GM12875 (cell line): Measurements from ENCODE around the gene COG3.

ENCODE experiments used
- H3K4me3 ChIP-seq: one replicate; pipeline ENCODE4 v1.5.1; 2011; ENCODE audit warnings: low read depth, low read length, control low read depth
- TF ChIP-seq, protein P1 (sequence below): IDR thresholded peaks from 2 replicates; pipeline ENCODE4 v1.5.1; 2011; ENCODE audit warnings: low read depth, mild to moderate bottlenecking, control low read depth, inconsistent platforms, low read length, moderate library complexity, borderline replicate concordance; ENCODE audit not compliant: insufficient read depth

Gene COG3

DNA sequence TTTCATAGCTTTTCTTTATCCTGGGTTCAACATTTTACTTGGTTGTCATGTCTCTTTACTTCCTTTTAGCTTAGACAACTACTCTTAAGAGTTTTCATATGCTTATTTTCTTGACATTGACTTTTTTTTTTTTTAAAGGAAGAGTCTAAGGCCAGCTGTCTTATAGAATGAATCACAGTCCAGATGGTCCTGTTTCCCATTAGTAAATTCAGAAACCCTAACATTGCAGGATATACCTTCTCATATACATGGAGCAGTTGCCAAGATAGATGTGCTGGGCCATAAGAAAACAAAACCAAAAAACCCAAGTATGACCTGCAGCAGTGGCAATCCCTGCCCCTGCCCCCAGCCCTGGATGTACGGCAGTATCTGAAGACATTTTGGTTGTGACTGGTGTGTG is 72.8 kb downstream of the COG3 start:
- TF ChIP-seq, protein P1, sequence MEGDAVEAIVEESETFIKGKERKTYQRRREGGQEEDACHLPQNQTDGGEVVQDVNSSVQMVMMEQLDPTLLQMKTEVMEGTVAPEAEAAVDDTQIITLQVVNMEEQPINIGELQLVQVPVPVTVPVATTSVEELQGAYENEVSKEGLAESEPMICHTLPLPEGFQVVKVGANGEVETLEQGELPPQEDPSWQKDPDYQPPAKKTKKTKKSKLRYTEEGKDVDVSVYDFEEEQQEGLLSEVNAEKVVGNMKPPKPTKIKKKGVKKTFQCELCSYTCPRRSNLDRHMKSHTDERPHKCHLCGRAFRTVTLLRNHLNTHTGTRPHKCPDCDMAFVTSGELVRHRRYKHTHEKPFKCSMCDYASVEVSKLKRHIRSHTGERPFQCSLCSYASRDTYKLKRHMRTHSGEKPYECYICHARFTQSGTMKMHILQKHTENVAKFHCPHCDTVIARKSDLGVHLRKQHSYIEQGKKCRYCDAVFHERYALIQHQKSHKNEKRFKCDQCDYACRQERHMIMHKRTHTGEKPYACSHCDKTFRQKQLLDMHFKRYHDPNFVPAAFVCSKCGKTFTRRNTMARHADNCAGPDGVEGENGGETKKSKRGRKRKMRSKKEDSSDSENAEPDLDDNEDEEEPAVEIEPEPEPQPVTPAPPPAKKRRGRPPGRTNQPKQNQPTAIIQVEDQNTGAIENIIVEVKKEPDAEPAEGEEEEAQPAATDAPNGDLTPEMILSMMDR = no peak
- H3K4me3 ChIP-seq = no peak overlapping the region

DNA sequence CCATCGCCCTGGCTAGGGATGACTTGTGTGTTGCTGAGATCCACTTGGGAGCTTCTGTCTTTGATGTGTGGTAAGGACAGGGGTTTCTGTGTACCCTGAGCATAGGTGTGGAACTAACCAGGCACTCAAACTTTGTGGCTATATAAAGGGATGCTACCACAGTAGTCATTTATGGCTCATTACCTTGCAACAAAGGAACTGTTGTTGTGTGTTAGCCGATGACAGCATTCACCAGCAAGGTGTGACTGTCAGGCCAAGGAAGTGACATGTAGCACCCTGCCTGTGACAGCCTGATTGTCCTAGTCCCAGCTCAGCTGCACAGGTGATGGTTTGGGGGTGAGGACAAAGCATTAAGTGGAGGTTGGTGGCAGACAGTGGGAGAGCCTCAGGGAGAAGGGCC is 73.6 kb downstream of the COG3 start:
- no peak overlapping the region for H3K4me3 ChIP-seq
- TF ChIP-seq, protein P1 = no peak

DNA sequence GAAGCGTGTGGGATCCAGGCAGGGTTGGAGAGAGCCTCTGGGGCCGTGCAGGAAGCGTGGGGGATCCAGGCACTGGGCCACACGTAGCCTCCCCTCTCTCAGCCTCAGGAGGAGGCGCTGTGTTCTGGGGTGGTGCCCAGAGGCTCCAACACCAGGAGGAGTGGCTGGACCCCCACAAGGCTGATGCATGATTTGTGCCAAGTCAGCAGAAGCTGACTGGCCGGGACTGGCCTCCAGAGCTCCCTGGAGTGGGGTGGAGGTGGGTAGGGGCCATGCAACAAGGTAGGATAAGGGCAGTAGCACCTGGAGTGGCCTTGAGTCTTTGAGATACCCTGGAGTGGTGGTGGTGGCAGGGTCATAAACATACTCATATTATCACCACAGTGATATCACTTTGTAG is 75.5 kb downstream of the COG3 start:
- H3K4me3 ChIP-seq = no peak overlapping the region
- TF ChIP-seq, protein P1 = no peak

DNA sequence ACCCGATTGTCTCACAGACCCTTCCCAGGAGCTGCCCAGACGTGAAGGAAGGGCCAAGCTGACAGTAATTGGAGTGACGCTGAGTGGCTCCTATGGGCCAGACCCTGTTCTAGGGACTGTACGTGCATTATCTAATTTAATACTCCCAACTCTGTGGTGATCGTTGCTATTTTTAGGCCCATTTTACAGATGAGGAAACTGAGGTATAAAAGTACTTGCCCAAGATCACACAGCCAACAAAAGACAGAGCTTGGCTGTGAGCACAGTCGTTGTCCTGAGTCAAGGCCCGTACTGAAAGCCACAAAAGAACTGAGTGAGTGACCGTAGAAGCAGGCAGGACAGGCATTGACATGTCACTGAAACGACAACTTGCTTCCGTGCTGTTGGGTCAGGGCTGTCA is 76.1 kb downstream of the COG3 start:
- H3K4me3 ChIP-seq = no peak overlapping the region
- TF ChIP-seq, protein P1 = no peak

DNA sequence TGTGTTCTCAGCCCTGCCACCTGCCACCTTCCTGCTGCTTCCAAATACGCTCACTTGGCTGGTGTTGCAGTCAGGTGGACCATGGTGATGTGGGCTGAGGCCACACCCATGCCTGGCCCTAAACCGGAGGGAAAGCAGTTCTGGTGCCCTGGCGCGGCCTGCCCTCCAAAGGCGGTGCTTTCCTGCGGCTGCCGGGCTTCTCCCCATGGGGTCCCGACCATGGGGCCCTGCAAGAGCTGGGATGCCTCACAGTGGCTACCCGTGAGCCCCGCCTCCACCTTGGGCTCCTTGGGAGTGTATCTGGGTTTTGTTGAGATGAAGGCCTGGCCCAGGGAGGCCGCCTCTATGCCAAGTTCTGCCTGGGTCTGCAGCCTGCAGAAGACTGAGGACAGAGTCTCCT is 77.1 kb downstream of the COG3 start:
- H3K4me3 ChIP-seq = no peak overlapping the region
- TF ChIP-seq, protein P1 = no peak

DNA sequence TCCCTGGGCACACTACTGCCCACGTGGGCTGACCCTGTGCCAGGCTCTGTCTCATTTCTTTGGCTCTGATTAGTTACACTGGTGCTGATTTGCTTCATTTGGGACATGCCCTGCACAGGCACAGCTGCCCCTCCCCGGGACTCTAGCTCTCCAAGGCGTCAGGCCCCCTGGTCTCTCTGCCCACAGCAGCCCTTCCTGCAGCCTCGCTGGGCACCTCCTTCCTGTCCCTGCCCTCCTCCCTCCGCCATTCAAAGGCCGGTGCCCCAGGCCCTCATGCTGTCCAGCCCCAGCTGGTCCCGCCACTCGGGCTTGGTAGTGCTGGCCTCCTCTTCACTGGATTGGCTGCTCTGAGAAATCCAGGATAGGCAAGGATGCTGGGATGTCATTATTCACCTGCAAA is 77.7 kb downstream of the COG3 start:
- TF ChIP-seq, protein P1 = no peak
- no peak overlapping the region for H3K4me3 ChIP-seq

DNA sequence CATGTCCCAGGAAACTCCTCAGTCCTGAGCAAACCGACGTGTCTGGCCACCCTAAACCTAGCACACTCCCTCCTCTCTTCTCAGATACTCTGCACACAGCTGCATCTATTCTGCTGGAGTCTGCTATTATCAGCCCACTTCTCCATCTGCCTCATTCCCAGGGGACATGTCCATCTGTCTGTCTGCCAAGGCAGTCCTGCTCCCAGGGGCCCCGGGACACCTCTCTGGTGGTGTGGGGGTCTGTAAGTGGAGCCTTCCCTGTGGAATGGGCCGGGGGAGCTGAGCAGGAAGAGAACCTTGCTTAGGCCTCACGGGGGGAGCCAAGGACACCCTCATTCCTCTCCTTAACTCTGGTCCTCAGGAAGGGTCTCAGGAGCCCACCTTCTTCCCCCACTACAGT is 78.1 kb downstream of the COG3 start:
- TF ChIP-seq, protein P1 = no peak
- H3K4me3 ChIP-seq = no peak overlapping the region
